ENCODE data around the gene DPH3. TPM values are rescaled to one million over a fixed set of nuclear protein-coding genes. Genes with fewer than 3 reads are reported as not detected.

DPH3 gene
- total RNA-seq, 1 donor from 2014 or later: 17.7 TPM

DNA sequence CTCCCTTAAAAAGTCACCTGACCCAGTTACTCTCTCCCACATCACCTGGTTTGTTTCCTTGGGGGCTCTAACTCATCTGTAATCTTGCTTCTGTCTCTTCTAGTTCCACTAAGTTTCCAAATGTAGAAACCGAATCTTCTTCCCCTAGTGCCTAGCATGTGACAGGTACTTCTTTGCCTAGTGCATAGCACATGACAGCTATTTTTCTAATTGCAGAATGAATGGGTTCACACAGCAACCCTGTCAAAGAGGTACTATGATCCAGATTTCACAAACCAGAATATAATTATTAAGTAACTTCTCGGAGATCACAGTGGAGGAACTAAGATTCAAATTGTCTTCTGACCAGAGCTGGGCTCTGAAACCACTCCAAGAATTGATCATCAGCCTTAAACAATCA is 7.4 kb downstream of the DPH3 start:
- no peak for DNase-seq (ENCODE audit: low read depth, low spot score)

DNA sequence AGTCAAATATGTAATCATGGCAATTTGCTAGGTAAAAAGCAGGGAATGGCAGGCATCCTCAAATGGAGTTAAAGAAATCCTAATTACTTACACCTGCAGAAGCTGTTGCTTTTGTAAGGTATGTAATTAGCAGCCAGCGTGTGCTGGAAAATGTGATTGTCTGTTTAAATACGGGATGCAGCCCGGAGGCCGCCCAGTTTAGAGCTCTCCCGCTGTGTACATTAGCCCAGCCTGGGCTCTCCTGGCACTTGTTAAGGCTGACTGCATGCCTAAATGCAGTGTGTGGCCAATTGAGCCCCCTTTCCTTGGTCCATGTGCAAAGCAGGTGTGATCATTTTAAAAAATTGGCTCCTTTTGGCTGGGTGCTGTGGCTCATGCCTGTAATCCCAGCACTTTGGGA is 9.0 kb downstream of the DPH3 start:
- DNase-seq (ENCODE audit: low read depth, low spot score): no peak

DNA sequence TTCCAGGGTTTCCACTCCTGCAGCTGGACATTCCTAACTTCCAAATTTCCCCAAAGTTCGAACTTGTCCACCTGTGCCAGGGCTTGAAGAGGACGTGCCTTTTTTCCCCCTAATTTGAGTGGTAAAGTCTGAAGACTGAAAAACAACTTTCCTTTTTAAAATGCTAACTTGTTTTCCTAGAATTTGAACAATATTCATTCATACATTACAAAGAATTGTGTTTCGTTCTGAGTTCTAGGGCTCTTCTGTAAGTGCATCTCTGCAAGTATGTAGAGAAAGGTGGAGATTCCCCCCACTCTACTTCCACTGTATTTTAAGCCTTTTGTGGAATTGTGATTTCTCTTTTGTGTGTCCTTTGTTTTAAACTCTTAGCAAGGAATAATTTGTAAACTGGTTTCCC is 9.4 kb downstream of the DPH3 start:
- DNase-seq (ENCODE audit: low read depth, low spot score): no peak

DNA sequence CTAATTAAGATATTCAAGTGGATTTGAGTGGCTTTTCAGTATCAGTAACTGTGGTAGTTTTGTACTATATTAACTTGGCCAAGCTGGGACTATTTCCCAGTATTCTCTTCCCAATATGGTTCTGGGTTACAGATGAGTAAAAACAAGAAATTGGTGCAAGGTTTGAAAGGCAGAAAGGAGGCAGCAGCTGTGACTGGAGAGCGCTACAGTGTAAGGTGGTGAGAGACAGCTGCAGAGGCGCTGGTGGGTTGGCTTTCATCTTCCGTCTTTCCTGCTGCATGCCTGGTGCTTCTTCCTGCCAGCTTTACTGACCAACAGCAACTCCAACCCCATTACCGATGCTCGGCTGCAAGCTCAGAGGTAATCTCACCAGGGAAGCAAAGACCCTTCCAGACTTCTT is 9.8 kb downstream of the DPH3 start:
- no peak for DNase-seq (ENCODE audit: low read depth, low spot score)

DNA sequence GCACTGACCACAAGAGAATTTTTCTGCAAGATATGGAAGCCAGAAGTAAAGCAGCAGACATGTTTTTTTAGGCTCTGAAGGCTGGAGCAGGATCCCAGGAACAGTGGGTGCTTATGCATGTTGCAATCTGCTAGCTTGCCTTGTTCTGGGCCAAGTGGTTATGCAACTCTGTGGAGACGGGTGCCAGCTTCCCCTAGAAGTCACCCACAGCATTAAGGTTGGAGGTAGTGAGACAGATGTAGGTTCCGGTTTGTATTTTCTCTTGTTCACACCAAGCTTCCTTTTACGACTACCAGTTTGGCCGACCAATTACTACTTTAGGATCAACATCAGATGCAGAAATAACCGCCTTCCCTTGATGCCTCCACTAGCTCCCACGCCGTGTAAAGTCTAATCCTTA is 11.1 kb downstream of the DPH3 start:
- DNase-seq (ENCODE audit: low read depth, low spot score): no peak

DNA sequence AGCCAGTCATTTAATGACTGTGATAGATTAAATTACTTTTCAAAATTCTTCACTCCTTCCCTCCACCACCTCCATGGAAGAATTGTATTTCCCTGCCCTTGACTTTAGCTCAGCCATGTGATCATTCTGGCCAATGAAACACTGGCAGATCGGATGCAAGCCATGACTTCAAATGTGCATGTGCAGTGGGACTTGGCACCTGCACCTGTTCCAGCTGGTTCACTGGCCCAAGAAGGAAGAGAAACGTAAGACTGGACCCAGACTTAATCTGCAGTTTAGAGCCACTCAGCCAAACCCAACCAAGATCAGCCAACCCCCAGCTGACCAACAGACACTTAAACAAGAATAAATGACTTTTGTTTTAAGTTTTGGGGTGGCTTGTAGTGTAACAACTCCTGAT is 11.8 kb downstream of the DPH3 start:
- no peak for DNase-seq (ENCODE audit: low read depth, low spot score)

DNA sequence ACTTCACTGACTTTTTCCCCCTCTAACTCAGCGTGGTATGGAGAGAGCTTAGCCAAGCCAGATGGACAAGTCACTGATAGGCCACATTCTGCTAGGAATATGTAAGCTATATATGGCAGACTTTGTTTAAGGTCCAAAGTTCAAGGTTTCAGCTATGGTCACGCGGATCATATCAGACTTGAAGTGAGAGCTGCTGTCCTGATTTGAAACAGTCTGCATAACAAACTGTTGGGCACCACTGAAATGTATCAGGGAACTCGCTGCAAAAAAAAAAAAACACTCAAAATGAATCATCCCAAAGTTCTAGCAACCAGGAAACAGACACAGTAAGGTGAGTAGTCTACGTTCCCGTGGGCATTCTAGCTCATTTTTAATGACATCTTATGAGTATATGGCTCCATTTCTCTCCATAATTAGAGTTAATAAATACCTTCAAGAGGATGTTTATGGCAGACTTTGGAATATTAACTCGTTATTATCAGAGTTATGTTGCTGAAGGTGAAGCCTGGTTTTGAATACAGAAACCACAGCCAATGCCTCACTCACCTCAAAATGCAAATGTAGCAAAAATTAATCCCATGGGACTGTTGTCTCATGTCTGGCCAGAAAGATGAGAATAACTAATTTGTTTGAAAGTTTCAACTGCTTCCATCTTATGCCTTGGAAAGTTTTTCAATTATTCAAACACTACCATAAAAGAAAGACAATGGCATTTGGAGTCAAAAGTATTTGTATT is 12.3 kb downstream of the DPH3 start:
- no peak for DNase-seq (ENCODE audit: low read depth, low spot score)

DNA sequence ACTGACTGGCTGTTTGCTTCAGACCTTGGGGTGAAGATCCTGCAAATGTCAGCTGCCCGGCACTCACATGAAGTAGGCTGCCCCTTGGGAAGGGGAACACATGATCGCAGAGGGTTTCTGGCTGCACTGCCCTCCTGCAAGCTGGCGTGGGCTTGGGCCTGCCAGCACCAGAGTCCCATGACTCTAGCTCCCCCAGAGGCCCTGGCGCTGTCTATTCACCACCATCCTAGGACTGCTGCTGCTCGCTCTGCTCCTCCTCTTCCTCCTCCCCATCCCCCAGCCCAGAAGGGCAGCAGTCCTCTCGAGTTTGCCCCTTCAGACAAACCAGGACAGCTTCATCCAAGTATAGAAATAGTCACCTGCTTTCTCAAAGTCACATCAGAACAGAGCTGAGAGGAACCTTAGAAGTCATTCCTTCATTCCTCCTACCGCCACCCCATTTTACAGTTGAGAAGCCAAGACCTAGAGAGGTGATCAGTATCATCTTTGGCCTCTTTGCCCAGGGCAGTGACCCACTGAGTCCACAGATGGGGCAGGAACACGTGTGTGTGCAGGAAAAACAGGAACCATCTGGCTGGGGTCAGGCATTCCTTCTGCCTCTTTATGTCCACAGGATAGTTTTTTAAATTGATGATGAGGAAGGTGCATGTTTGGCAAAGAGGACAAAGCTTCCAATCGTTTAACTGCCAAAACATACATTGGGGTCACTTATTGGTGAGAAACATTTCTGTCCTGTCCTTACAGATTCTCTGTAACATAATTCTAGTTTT is 13.2 kb downstream of the DPH3 start:
- DNase-seq (ENCODE audit: low read depth, low spot score): no peak

DNA sequence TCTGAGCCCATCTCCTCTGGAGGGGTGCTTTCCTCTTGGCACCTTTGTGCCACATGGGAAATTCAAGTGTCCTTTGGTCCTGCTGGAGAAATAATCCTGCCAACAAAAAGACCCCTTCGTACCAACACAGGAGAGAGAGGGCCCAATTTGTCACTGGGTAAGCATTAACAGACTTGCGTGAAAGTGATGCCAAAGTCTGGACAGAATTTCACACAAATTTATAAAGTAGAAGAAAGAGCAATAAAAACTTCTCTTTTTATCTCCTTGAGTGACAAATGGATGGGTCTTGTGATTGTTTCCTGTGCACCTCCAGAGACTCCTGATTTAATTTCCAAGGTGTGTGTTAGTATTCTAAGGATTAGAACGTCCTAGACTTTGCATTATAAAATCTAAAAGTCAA is 14.9 kb downstream of the DPH3 start:
- no peak for DNase-seq (ENCODE audit: low read depth, low spot score)

DNA sequence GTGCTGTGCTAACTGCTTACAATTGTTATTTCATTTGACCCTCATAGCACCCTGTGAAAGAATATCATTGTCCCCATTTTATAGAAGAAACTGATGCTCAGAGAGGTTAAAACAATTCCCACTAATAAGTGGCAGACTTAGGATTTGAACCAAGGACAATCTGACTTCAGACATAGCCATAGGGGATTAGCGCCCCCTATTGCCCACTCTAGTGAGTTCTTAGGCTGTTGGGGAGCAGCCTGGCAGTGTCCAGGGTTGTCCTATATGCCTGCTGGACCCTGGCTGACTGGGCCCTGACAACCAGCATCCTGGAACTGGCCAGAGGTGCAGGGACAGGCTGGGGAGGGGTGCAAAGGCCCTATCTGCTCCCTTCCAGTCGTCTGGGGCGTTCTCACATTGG is 15.4 kb downstream of the DPH3 start:
- DNase-seq (ENCODE audit: low read depth, low spot score): no peak

DNA sequence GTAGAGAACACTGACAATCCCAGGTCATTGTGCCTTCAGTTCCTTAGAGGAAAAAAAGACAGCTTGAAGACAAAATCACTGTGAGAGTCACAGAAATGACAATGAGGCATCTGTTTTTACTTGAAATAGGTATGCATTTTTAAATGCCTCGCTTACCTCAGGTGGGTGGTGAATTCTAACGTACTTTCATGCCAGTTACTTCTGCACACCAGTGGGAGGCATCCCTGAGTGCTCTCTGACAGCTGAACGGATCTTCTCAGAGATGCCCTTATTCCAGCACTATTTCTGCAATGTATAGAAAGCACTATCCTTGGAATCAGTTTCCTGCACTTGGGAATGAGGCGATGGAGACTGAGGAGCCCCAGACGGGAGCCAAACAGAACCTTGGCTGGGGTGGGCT is 16.2 kb downstream of the DPH3 start:
- no peak for DNase-seq (ENCODE audit: low read depth, low spot score)

DNA sequence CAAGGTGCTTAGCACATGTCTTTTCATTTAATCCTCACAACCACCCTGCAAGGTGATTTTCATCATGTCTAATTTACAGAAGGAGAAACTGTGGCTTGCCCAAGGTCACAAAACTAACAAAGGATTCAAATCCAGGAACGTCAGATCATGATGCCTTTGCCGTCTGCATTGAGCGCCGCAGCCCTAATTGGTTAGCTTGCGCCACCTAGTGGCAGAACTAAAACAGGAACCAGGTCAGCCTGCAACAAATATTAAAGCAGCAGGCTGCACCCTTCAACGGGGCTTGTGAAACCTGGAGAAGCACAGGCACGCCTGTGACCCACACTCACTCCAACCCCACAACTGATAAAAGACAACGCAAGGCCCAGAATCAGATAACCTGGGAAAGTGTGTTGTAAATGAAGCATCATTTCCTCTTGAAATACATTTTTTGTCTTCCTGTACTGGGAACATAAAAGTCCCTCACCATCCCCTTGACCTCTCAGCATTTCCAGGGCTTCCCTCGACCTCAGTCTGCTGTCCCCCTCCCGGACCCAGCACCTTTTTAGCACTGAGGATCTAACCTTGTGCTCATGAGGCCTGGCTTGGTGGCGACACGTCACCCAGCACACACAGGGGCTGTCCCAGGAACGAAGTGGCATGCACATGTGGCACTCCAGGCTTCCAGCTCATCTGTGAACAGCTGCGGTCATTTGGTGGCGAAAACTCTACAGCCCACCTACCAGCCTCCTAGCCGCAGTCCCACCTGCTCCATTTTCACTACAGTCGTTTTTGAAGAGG is 17.3 kb downstream of the DPH3 start:
- peak; percentile 37 for DNase-seq (ENCODE audit: low read depth, low spot score)

DNA sequence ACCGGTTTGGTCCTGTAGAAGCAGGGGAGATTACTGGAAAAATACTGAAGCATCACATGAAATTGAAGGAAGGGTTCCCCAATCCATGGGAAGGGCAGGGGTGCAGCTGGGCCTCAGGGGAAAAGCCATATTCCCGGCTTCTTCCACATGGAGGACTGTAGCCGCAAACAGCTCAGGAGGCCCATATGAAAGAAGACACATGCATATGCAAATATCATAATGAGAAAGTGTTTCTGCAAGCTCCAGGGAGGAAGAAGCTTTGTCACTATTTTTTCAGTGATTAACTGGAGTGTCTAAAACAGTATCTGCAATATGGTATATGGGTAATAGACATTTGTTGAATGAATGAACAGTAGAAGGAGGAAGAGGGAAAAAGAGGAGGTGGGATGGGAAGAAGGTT is 19.1 kb downstream of the DPH3 start:
- DNase-seq (ENCODE audit: low read depth, low spot score): no peak

DNA sequence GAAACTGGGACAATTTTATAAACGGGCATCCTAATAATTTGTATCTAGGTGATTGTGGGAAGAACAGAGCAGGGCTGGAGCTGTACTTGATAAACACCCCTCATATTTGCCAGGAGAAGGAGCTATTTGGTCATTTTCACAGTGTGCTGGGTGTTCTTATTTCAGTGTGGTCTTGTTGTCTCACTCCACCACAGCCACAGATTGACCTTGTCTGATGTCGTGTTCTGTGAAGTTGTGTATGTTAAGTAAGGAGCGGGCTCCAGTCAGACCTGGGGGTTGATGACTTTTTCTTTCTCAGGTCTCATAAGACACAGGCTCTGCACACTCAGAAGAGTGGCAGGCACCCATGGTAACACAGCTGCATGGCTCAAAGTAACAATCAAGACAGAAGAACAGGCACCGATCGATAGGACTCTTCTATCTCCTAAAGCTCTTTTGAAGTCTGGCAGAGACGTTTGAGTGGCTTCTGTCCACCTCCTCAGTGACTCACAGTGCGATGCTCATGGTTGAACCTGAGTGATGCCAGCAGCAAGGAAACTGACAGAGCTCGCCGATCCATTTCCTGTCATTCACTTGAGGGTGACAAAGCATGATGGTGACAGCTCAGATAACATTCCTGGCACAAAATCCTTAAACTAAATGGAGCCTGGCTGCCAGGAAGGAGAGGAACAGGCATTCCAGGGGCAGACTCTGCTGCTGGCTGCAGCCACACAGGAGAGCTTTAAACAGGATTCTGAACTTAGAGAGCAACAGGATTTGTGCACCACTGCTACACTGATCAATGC is 20.8 kb downstream of the DPH3 start:
- no peak for DNase-seq (ENCODE audit: low read depth, low spot score)

DNA sequence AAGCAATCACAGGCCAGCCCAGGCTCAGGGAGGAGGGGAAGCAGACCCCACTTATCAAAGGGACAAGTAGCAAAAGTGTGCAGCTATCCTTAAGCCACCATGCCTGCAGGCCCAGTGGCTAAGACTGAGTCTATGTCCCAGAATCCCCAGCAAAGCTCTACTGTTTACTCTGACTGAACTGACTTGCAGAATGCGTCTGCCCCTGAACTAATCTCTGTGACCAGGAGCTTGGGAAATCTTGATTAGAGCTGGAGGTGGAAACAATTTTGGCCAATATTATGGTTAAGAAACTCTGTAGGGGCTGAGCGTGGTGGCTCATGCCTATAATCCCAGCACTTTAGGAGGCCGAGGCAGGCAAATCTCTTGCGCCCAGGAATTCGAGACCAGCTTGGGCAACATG is 22.6 kb downstream of the DPH3 start:
- no peak for DNase-seq (ENCODE audit: low read depth, low spot score)

DNA sequence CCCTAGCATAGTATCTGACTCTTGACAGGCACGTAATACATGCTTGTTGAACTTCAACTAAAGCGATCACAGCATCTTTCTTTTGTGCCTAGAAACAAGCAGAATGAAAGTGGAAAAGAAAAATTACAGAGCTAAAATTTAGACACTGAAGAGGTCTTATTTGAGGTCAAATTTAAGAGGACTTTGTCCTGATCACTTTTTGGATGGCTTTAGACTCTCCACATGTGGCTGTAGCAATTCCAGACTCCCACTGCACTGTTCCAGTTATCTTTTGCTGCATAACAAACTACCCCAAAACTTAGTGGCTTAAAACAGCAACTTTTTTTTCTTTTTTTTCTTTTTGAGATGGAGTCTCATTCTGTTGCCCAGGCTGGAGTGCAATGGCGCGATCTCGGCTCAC is 23.5 kb downstream of the DPH3 start:
- DNase-seq (ENCODE audit: low read depth, low spot score): no peak

DNA sequence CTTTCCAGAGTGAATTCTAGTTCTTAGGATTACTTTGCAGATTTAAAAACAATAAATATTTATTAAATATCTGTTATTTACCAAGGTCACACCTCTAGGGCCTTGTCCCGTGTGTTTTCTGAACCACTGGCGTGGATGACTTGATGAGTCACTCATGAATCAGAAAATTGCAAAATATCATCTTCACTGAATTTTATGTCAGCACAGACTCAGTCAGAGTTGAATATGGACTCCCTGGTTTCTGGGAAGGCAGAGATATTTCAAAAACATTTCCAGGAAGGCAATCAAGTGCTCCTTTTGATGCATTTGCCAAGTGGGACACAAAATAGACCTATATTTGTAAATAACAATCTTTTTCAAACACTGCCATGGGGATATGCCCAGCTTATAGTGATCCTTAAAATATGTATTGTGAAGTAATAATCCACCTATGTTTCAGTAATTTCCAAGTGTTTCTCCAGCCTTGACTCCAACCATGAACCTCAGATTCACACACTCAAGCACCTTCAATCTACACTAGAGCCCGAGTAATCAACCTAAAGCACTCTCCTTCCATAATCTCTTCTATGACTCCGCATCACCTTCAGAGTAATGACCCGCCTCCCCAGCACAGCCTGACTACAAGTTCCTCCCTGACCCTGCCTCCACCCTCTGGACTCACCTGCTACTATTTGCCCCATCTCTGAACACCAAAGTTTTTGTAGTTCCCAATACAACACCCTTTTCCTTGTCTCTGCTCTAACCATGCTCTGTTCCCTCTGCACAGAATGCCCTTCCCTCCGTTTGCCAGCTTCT is 24.3 kb downstream of the DPH3 start:
- DNase-seq (ENCODE audit: low read depth, low spot score): no peak

DNA sequence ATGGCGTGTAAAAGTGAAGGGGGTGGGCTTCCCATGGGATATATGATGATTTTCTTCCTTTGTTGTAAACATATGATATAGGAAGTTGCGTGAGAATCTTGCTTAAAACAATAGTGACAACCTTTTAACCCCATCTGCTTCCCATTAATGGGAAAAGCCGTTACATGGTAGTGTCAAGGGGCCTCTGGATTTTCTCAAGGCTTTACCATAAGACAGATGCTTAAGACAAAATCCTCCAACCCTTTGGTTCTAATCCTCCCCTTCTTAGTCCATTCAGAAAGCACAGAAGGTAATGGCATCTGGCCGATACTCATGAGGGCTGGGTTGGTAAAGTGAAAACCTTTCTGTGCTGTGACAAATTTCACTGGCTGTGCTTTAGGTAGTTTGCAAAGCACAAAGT is 25.0 kb downstream of the DPH3 start:
- DNase-seq (ENCODE audit: low read depth, low spot score): no peak

DNA sequence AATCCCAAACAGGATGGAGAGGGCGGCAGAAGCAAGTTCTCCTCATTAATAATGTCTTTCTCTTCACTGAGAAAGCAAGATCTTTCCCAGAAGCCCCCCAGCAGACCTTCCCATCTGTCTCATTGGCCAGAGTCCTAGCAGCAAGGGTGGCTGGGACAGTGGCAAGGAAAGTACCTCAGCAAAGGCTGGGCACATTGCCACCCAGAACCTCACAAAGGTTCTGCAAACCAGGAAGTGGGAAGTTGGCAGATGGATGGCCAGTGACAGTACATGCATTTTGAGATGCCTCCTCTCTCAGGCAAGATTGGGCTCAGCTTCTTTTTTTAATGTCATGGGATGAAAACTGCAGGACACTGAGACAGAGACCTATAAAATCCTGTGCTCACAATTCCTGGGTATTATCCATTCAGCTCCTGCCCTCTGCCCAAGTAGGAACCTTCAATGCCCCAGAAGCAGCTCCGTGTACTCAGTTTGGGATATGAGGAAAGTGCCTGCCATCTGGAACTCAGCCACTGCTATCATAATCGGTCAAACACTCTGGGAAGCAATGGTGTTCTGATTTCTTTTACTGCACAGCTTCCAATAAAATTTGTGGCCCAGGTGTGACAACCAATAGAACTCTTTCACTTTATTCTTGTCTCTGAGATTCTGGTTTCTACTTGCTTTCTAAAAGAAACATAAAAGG is 25.5 kb downstream of the DPH3 start:
- DNase-seq (ENCODE audit: low read depth, low spot score): no peak

DNA sequence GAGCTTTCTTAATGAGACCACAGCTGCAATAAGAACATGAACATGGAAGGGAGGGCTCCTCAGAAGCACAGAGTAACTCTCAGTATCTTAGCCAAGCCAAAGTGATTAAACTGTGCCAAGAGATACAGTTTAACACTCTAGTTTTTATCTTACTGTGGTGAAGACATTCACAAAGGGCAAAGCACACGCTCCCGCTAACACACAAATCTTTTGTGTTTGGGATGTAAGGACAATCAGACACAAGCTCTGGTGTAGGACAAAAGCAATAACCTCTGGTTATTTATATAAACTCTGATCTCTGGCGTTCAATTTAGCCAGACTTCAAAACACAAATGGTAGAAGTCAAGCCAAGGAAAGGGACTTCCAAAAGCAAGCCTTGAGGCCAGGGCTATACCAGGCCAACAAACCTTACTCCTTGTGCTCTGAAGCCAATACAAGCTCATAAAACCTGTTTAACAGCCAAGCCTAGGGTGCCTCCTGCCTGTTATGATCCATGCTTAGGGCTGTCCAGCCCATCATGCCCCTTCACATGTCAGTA is 27.8 kb downstream of the DPH3 start:
- no peak for DNase-seq (ENCODE audit: low read depth, low spot score)
